Measurements from ENCODE around the gene PLEKHG4B. TPM values are rescaled to one million over a fixed set of nuclear protein-coding genes. Genes with fewer than 3 reads are reported as not detected.

PLEKHG4B gene
- total RNA-seq, 1 experiment from 2014 or later = 0.61 TPM

- DNase-seq (ENCODE audit: low read depth) = no peak
Measured at GRCh38 chr5:129820-130219, 37.9 kb downstream of the PLEKHG4B start.

GRCh38 chr5:130601-131131 is 38.7 kb downstream of the PLEKHG4B start:
- DNase-seq (ENCODE audit: low read depth) = no peak

DNA sequence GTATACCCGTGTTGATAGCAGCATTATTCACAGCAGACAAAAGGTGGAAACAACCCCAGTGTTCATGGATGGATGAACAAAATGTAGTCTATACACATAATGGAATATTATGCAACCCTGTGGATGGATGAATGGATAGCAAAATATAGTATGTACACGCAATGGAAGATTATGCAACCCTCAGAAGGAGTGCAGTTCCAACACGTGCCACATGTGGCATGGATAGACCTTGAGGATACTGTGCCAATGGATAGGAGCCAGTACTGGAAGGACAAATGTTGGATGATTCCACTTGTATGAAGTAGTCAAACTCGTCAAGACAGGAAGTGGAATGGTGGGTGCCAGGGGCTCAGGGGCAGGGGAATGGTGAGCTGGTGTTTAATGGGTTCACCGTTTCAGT is 44.9 kb downstream of the PLEKHG4B start:
- DNase-seq (ENCODE audit: low read depth) = peak; percentile 32

- DNase-seq (ENCODE audit: low read depth) = no peak
Measured at GRCh38 chr5:137741-138140, 45.8 kb downstream of the PLEKHG4B start.

DNA sequence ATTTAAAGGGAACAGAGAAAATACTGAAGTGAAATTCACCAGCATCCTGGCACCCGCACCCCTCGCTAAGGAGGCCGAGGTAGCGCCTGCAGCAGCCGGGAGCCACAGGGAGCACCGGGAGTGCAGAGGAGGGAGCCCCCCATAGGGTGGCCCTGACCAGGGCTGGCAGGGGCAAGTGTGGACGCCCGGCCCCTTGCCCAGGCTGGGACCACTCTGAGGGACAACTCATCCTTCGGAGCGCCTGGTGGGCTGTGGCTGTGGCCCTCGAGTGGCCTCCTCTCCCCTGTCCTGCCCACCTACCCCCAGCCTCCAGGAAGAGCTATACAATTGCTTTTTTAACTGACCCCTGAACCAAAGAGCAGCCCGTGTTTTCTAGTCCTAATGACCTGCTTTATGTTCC is 47.0 kb downstream of the PLEKHG4B start:
- no peak for DNase-seq (ENCODE audit: low read depth)

DNA sequence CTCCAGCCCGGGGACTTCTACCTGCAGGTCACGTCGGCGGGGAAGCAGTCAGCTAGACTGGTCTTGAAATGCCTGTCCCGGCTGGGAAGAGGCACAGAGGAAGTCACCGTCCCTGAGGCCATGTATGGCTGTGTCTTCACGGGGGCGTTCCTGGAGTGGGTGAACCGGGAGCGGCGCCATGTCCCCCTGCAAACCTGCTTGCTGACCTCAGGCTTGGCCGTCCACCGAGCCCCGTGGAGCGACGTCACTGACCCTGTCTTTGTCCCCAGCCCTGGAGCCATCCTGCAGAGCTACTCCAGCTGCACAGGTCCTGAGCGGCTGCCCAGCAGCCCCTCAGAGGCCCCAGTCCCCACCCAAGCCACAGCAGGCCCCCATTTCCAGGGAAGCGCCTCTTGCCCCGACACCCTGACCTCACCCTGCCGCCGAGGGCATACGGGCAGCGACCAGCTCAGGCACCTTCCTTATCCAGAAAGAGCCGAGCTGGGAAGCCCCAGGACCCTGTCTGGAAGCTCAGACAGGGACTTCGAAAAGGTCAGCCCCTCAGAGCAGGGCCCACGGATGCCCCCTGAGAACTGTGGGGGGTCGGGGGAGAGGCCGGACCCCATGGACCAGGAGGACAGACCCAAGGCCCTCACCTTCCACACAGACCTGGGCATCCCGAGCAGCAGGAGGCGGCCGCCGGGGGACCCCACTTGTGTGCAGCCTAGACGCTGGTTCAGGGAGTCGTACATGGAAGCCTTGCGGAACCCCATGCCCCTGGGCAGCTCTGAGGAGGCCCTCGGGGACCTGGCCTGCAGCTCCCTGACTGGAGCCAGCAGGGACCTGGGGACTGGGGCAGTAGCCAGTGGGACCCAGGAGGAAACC is 47.8 kb downstream of the PLEKHG4B start:
- no peak for DNase-seq (ENCODE audit: low read depth)

DNA sequence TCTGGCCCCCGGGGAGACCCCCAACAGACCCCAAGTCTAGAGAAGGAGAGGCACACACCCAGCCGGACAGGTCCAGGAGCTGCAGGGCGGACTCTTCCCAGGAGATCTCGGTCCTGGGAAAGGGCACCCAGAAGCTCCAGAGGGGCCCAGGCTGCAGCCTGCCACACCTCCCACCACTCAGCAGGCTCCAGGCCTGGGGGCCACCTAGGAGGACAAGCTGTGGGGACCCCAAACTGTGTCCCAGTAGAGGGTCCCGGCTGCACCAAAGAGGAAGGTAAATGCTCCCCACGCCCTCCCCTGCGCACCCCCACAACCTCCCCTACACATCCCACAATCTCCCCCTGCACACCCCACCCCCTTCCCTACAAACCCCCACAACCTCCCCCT is 48.5 kb downstream of the PLEKHG4B start:
- DNase-seq (ENCODE audit: low read depth) = no peak

DNA sequence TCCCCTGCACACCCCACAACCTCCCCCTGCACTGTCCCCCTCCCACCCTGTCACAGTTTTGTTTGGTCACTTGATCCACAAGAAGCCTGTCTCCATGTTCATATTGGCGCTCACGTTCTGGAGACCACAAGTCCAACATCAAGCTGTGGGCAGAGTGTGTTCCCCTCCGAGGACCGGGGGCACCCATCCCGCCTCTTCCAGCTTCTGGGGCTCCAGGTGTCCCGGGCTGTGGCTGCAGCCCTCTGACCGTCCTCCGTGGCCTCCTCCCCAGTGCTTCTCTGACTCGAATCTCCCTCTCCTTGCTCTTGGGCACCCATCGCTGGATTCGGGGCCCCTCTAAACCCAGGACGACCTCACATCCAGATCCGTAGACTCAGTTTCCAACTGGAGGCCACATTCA is 49.2 kb downstream of the PLEKHG4B start:
- no peak for DNase-seq (ENCODE audit: low read depth)

- no peak for DNase-seq (ENCODE audit: low read depth)
Measured at GRCh38 chr5:141761-142160, 49.8 kb downstream of the PLEKHG4B start.

DNA sequence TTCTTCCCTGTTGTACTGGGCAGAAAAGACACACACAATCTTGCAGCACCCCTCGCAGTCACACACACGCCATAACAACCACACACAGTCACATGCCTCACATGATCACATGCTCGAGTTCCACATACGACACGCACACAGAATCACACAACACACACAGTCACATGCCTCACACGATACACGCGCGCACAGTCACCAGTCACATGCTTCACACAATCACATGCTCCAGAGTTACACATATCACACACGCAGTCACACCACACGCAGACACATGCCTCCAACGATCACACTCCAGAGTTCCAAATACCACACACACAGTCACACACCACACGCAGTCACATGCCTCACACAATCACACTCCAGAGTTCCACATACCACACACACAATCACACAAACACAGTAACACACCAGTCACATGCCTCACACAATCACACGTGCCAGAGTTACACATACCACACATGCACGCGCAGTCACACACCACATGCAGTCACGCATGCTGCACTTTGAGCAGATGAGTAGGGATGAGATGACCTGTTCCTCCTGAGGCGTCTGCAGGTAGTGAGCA is 50.4 kb downstream of the PLEKHG4B start:
- DNase-seq (ENCODE audit: low read depth) = no peak

GRCh38 chr5:143041-143440 is 51.1 kb downstream of the PLEKHG4B start:
- DNase-seq (ENCODE audit: low read depth) = no peak

DNA sequence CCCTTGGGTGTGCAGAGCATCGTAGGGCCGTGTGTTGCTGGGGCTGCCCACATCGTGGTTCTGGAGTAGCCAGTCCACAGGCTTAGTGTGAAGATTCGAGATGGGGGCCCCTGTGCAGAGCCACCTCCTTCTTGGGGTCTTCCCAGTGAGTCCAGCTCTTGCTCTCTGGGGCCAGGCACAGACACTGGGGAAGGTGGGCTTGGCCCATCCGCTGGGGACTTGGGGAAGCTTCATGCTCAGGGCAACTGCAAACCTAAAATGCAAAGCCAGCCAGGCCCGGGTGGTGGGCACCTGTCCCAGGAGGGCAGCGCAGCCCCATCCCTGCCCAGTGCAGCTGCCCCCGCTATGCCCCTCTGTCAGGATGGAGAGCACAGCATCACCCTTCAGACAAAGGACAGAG is 53.0 kb downstream of the PLEKHG4B start:
- no peak for DNase-seq (ENCODE audit: low read depth)

GRCh38 chr5:145585-146323 is 53.8 kb downstream of the PLEKHG4B start:
- no peak for DNase-seq (ENCODE audit: low read depth)

GRCh38 chr5:147751-148150 is 55.8 kb downstream of the PLEKHG4B start:
- DNase-seq (ENCODE audit: low read depth) = no peak

DNA sequence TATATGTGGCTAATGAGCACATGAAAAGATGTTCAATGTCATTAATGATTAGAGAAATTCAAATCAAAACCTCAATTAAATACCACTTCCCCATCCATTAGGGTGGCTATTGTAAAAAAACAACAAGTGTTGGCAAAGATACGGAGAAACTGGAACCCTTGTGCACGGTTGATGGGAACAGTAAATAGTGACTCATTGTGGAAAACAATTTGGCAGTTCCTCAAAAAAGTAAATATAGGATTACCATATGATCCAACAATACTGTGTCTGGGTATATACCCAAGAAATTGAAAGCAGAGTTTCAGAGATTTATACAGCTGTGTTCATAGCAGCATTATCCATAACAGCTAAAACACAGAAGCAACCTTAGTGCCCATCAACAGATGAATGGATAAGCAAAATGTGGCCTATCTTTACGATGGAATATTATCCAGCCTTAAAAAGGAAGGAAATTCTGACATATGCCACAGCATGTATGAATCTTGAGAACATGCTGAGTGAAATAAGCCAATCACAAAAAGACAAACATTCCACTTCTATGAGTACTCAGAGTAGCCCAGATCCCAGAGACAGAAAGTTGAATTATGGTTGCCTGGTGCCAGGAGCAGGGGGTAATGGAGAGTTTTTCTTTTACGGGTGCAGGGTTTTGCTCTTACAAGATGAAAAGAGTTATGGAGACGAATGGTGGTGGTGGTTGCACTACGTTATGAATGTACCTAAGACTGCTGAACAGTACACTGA is 57.9 kb downstream of the PLEKHG4B start:
- DNase-seq (ENCODE audit: low read depth) = peak; percentile 61

GRCh38 chr5:150746-151145 is 58.8 kb downstream of the PLEKHG4B start:
- DNase-seq (ENCODE audit: low read depth) = no peak

- no peak for DNase-seq (ENCODE audit: low read depth)
Measured at GRCh38 chr5:152077-152476, 60.1 kb downstream of the PLEKHG4B start.

DNA sequence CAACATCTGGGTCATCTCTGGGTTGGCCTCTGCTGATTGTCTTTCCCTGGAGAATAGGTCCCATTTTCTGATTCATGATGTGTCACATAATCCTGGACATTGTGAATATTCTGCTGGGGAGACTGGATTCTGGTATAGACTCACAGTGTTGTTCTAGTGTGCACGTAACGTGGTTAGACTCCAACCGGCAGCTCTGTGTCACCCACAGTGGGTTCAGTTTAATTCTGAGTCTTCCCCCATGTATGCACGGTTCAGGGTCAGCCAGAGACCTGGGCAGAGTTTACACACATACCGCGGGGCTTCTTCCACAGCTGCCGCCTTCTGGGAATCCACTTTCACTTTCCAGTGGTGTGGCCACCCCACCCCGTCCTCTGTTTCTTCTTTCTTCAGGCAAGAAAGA is 61.3 kb downstream of the PLEKHG4B start:
- DNase-seq (ENCODE audit: low read depth) = peak; percentile 86

DNA sequence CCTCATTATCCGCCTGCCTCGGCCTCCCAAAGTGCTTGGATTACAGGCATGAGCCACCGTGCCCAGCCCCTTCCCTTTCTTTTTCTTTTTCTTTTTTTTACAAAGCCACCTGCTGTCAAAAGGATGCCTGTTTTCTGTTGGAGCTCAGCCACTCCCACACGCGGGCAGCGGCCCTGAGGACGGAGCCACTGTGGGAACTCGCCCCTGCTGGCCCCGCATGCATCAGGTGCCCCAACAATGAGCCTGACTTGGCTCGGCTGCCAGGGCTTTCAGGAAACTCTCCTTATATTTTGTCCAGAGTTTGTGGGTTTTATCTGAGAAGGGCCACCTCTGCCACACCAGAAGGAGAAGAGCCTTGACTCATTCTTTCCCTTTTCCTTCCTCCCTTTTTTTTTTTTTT is 62.3 kb downstream of the PLEKHG4B start:
- peak; percentile 56 for DNase-seq (ENCODE audit: low read depth)

- no peak for DNase-seq (ENCODE audit: low read depth)
Measured at GRCh38 chr5:154826-155225, 62.9 kb downstream of the PLEKHG4B start.

DNA sequence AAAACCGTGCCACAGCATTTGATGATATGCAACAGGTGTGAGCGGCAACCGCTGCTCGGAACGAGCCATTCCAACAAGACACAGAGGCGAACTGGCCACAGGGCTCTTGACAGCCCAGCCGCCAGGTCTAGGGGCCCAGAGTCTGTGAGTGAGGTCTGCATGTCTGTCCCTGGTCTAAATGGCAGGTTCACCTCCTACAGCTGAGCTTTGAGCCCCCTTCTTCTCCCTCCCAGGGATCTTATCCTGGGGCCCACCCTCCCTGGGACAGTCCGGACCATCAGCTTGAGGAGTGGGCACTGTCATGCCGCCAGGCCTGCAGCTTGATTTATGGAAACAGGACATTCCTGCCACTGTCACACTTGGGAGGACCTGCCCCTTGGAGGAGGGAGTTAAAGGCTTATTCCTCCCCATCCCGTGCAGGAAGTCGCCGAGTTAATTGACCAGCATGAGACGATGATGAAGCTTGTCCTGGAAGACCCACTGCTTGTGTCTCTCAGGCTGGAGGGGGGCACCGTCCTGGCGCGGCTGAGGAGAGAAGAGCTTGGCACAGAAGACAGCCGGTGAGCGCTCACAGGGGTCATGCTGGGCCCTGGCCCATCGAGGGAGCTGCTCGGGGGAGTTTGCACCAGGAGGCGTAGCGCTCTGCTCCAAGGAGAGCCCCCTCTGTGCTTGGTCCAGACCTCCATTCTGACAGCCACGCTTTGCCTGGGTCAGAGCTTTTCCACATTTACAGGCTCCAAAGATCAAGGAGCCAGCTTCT is 63.9 kb downstream of the PLEKHG4B start:
- no peak for DNase-seq (ENCODE audit: low read depth)

Data from HT1080 (cell line).